MM.1S (cell line): ENCODE data around the gene HOXB7.
A peak's percentile ranks its signal among the peaks of the same experiment; 100 is the strongest.

Source experiments
- DNase-seq: peaks from one replicate; pipeline ENCODE4 v3.0.0-alpha.2; 2015
- H2AFZ ChIP-seq: fragments of 300-600 bp; sonication (generic); 2 replicates; pipeline ENCODE4 v1.6.0; 2016; ENCODE audit warnings: antibody characterized with exemption, low read length
- H3F3A ChIP-seq: fragments of 300-600 bp; sonication (generic); 2 replicates; pipeline ENCODE4 v1.6.1; 2016; ENCODE audit warnings: mild to moderate bottlenecking, antibody characterized with exemption, low read length, moderate library complexity, mixed read lengths; ENCODE audit not compliant: insufficient read depth
- H3K27ac ChIP-seq: fragments of 300-600 bp; sonication (generic); 2 replicates; pipeline ENCODE4 v1.5.1; 2016; ENCODE audit warnings: mild to moderate bottlenecking, low read length
- H3K27me3 ChIP-seq: fragments of 300-600 bp; sonication (generic); replicated peaks from 2 replicates; pipeline ENCODE4 v1.6.0; 2016; ENCODE audit warnings: low read length; ENCODE audit not compliant: insufficient read depth
- H3K36me3 ChIP-seq: fragments of 300-600 bp; sonication (generic); replicated peaks from 2 replicates; pipeline ENCODE4 v1.6.1; 2016; ENCODE audit warnings: mild to moderate bottlenecking, low read length, mixed read lengths; ENCODE audit not compliant: insufficient read depth
- H3K4me1 ChIP-seq: fragments of 300-600 bp; sonication (generic); 2 replicates; pipeline ENCODE4 v1.6.1; 2016; ENCODE audit warnings: low read length, mixed read lengths
- H3K4me2 ChIP-seq: fragments of 300-600 bp; sonication (generic); 2 replicates; pipeline ENCODE4 v1.6.0; 2016; ENCODE audit warnings: low read depth, low read length
- H3K4me3 ChIP-seq: fragments of 300-600 bp; sonication (generic); 2 replicates; pipeline ENCODE4 v1.5.1; 2016; ENCODE audit warnings: low read length, mixed read lengths
- H3K79me2 ChIP-seq: fragments of 300-600 bp; sonication (generic); 2 replicates; pipeline ENCODE4 v1.6.1; 2016; ENCODE audit warnings: mixed run types, low read length, mixed read lengths
- H3K9ac ChIP-seq: fragments of 300-600 bp; sonication (generic); 2 replicates; pipeline ENCODE4 v1.6.1; 2016; ENCODE audit warnings: low read length, mixed read lengths
- H3K9me2 ChIP-seq: fragments of 300-600 bp; sonication (generic); replicated peaks from 2 replicates; pipeline ENCODE4 v1.6.1; 2016; ENCODE audit warnings: mild to moderate bottlenecking, low read length, mixed read lengths; ENCODE audit not compliant: insufficient read depth
- H3K9me3 ChIP-seq: fragments of 300-600 bp; sonication (generic); replicated peaks from 2 replicates; pipeline ENCODE4 v1.6.1; 2016; ENCODE audit warnings: mild to moderate bottlenecking, low read length, mixed read lengths; ENCODE audit not compliant: insufficient read depth
- H4K20me1 ChIP-seq: fragments of 300-600 bp; sonication (generic); 2 replicates; pipeline ENCODE4 v1.6.1; 2016; ENCODE audit warnings: mild to moderate bottlenecking, low read length, moderate library complexity, mixed read lengths; ENCODE audit not compliant: insufficient read depth
- CTCF ChIP-seq: fragments of 300-600 bp; sonication (generic); IDR thresholded peaks from 2 replicates; pipeline ENCODE4 v1.5.1; 2016; ENCODE audit warnings: antibody characterized with exemption, low read length, mixed read lengths
- EZH2 ChIP-seq: fragments of 300-600 bp; sonication (generic); optimal IDR thresholded peaks from 2 replicates; pipeline ENCODE3; 2017; ENCODE audit warnings: low read depth, mild to moderate bottlenecking, antibody characterized with exemption, low read length, mixed read lengths
- EZH2phosphoT487 ChIP-seq: fragments of 300-600 bp; sonication (generic); IDR thresholded peaks from 2 replicates; pipeline ENCODE4 v1.6.1; 2018; ENCODE audit warnings: antibody characterized with exemption, low read length

Gene HOXB7

GRCh38 chr17:48611681-48612455 is 1.1 kb upstream of the HOXB7 start:
- Histone ChIP-seq H3K4me2 (peak overlapping the region; percentile 99), H3F3A (peaks cover 4% of the 10 kb centered on the region), H3K9ac (peak overlapping the region; percentile 9; the same call in 1 of the 2 replicates), H3K27me3 (peaks cover 33% of the 10 kb centered on the region), H3K9me3 (no peaks in the 10 kb centered on the region), H3K9me2 (no peaks in the 10 kb centered on the region), H3K36me3 (no peaks in the 10 kb centered on the region), H4K20me1 (no peaks in the 10 kb centered on the region), H3K4me1 (peaks cover 8% of the 10 kb centered on the region; the same call in 1 of the 2 replicates), H3K4me3 (peak overlapping the region; percentile 87), H2AFZ (peak overlapping the region; percentile 98), H3K27ac (no peak overlapping the region), H3K79me2 (no peaks in the 10 kb centered on the region)
- DNase-seq, result no peak
- TF ChIP-seq EZH2 (no peak), CTCF (no peak), EZH2phosphoT487 (no peak)

- H3K9me3 ChIP-seq, result no peaks in the 10 kb centered on the region
- H3K4me3 ChIP-seq, result peak overlapping the region; percentile 87
- no peak for DNase-seq
- no peaks in the 10 kb centered on the region for H4K20me1 ChIP-seq
- peaks cover 26% of the 10 kb centered on the region for H3K27me3 ChIP-seq
- peaks cover 8% of the 10 kb centered on the region; the same call in 1 of the 2 replicates for H3K4me1 ChIP-seq
- peaks cover 4% of the 10 kb centered on the region for H3F3A ChIP-seq
- no peaks in the 10 kb centered on the region for H3K36me3 ChIP-seq
- H2AFZ ChIP-seq, result peak overlapping the region; percentile 98
- peak overlapping the region; percentile 99 for H3K4me2 ChIP-seq
- no peak overlapping the region for H3K27ac ChIP-seq
- no peaks in the 10 kb centered on the region for H3K79me2 ChIP-seq
- H3K9me2 ChIP-seq, result no peaks in the 10 kb centered on the region
- TF ChIP-seq EZH2phosphoT487 (no peak), CTCF (no peak), EZH2 (no peak)
- H3K9ac ChIP-seq, result peak overlapping the region; percentile 71; the same call in 1 of the 2 replicates
Measured at GRCh38 chr17:48611213-48611612, 396 bp upstream of the HOXB7 start.

GRCh38 chr17:48609759-48610281 is 997 bp downstream of the HOXB7 start:
- no peak overlapping the region for H3K27ac ChIP-seq
- H3K4me3 ChIP-seq, result peak overlapping the region; percentile 87
- peaks cover 20% of the 10 kb centered on the region for H3K27me3 ChIP-seq
- no peaks in the 10 kb centered on the region for H3K9me3 ChIP-seq
- H3K79me2 ChIP-seq, result no peaks in the 10 kb centered on the region
- peak overlapping the region; percentile 99 for H3K4me2 ChIP-seq
- H3F3A ChIP-seq, result peaks cover 4% of the 10 kb centered on the region
- no peaks in the 10 kb centered on the region for H4K20me1 ChIP-seq
- TF ChIP-seq EZH2 (no peak), CTCF (no peak), EZH2phosphoT487 (no peak)
- DNase-seq, result no peak
- peaks cover 8% of the 10 kb centered on the region; the same call in 1 of the 2 replicates for H3K4me1 ChIP-seq
- no peaks in the 10 kb centered on the region for H3K9me2 ChIP-seq
- H2AFZ ChIP-seq, result peak overlapping the region; percentile 98
- no peaks in the 10 kb centered on the region for H3K36me3 ChIP-seq
- peak overlapping the region; percentile 71; the same call in 1 of the 2 replicates for H3K9ac ChIP-seq
